GM10266 (cell line): ENCODE measurements around the gene EXOSC9.

Experiments used
- DNase-seq: peaks from one replicate; pipeline ENCODE4 v3.0.0; 2012; ENCODE audit errors: extremely low spot score
- TF ChIP-seq, protein P1 (sequence below): IDR thresholded peaks from 2 replicates; pipeline ENCODE4 v1.5.1; 2012; ENCODE audit warnings: mild to moderate bottlenecking, low read depth; ENCODE audit not compliant: control insufficient read depth, insufficient read depth; ENCODE audit errors: missing control alignments

The EXOSC9 gene

DNA sequence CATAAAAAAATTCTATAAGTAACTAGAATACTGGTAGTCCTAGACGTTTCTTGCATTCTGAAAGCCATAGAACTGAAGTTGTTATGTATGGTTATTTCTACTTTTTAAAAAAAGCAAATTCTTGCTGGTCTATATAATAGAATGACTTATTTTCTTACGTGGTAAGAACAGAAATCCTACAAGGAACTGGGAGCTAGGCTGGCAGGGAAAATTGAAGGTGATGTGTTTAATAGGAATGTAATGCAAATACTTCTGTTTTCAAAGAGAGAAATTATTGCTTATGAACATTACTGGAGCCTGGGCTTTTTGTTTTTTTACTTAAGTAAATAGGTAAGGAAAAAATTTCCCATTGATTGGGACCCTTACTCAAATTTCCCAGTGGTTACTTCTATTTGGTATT lies 13.6 kb downstream of the EXOSC9 start:
- TF ChIP-seq, protein P1, sequence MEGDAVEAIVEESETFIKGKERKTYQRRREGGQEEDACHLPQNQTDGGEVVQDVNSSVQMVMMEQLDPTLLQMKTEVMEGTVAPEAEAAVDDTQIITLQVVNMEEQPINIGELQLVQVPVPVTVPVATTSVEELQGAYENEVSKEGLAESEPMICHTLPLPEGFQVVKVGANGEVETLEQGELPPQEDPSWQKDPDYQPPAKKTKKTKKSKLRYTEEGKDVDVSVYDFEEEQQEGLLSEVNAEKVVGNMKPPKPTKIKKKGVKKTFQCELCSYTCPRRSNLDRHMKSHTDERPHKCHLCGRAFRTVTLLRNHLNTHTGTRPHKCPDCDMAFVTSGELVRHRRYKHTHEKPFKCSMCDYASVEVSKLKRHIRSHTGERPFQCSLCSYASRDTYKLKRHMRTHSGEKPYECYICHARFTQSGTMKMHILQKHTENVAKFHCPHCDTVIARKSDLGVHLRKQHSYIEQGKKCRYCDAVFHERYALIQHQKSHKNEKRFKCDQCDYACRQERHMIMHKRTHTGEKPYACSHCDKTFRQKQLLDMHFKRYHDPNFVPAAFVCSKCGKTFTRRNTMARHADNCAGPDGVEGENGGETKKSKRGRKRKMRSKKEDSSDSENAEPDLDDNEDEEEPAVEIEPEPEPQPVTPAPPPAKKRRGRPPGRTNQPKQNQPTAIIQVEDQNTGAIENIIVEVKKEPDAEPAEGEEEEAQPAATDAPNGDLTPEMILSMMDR = no peak
- no peak for DNase-seq

DNA sequence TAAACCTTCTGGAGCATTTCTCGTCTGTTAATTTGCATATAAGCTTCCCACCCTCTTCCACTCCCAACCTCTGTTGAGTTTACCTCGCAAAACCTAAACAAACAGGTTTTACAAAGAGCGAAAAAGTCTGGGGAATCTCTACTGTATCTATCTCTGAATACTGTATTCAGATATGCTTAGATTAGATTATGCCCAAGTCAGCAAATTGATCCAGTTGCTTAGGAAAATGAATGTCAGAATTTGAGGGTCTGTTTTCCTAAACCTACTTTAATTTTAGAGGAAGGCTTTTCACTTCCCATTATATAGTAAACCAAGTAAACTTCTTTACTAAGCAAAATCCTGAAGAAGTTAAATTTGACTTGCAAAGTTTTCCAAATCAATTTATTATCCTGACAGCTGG lies 15.9 kb downstream of the EXOSC9 start:
- no peak for DNase-seq
- TF ChIP-seq, protein P1 = no peak

DNA sequence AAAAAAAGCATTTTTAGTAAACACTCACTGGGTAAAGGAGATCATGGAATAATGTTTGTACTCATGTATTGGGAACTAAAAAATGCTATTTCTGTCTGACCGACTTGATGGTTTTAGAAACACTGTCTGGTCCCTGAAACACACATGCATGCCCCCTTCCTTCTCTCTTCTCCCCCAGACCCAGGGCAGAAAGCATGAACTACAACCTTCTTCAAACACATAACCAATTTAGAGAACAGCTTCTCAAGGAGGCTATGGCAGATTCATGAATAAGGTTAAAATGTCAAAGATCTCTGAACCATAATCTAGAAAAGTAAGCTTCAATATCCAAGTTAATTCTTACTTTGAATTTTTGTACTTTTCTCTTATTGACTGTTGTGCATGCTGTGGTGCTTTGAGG lies 16.6 kb downstream of the EXOSC9 start:
- DNase-seq = no peak

DNA sequence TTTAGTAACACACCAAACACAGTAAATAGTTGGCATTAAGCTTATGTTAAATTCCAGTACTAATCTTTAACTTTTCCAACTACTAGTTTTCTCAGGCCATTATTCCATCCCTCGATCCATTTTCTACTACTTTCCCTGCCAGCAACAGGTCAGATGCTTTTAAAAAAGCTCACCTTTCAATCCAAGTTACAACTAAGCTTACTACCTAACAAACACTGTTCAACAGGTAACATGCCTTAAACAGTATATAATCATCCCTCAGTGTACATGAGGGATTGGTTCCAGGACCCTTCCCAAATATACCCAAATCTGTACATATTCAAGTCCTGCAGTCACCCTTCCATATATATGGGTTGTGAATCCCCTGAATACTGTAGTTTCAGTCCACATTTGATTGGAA lies 17.1 kb downstream of the EXOSC9 start:
- TF ChIP-seq, protein P1 = no peak
- no peak for DNase-seq

More for the DNA sequence above, 16.6 kb downstream of the EXOSC9 start:
- TF ChIP-seq, protein P1 = no peak

DNA sequence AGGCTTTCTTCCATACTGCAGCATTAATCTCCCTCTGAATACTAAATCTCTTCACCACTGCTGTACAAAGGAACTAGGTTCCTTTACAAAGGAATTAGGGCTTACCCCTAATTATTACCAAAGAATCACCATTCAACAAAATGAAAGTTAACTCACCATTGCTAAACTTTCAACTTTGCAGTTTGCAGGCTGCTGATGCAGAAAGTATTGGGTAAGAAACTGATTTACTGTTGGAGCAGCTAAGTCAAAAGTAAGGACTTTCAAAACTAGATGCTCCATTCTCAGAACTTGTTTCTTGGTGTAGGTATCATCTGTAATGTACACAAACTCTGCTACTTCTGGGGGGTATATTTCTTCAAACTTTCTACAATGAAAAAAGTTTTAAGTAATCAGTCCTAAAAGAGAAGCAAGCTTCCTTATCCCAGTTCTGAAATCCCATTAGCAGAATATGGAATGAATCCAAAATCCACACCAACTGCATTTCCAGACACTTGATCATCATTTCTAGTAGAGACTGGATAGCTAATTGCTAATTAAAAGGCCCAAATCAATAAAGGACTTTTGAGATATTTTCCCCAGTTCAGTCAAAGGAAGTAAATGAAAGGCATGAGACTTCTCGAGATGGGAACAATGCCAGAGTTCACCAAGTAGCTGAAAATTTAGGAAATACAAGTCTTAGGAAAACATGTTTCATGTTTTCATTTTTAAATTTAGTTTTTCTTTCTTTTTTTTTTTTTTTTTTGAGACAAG lies 18.3 kb downstream of the EXOSC9 start:
- DNase-seq = no peak

DNA sequence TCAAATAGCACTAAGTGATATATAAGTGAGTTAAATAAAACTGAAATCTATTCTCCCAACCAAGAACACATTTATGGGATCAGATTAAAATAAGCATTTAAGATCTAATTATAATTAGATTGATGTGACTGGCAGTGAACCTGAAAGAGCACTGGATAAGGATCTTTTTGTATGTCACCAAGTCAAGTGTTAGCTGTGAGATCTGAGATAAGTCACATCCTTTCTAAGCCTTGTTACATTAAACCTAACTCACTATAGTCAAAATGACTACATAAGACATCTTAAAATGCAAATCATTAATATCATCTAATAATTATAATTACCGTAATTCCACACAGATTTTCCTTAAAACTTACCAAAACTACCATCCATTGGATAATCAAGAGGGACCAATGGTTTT lies 20.9 kb downstream of the EXOSC9 start:
- TF ChIP-seq, protein P1 = no peak
- DNase-seq = no peak

More for the DNA sequence above, 18.3 kb downstream of the EXOSC9 start:
- TF ChIP-seq, protein P1 = no peak

DNA sequence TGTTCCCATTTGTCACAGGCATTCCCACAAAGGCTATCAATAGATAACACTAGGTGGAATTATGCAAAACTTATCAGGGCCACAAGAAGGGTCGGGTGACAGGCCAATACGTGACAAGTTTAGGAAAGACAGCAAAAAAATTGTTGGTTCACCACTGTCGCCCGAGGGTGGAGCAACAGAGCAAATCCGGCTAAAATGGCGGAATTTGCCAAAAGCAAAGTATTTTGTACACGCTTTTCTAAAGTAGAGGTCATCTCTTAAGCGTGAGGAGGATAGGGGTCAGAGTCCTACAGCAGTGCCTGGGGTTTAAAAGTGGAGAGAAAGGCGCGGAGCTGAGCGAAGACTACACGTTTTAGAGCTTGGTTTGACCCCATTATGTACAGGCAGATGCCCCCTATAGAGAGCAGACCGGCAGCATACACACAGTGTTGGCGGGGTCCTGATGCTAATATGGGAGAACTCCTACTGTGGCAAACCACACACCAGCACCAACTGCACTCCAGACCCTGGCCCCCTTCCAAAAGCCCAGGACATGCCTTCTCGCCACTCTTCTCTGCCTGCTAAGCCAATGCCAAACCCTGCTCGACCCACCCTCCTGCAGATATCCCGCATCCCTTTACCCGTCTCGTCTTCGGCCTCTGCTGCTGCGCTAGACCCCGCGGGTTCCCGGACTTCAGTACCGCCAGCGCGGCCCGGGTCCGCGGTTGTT lies 21.8 kb downstream of the EXOSC9 start:
- TF ChIP-seq, protein P1 = peak; percentile 21
- DNase-seq = peak; percentile 48
